Measurements from ENCODE around the gene CRIM1. TPM values are rescaled to one million over a fixed set of nuclear protein-coding genes. Genes with fewer than 3 reads are reported as not detected.

Gene CRIM1
- total RNA-seq, 1 donor from 2014 or later: 158 TPM

GRCh38 chr2:36449943-36450392 is 94.4 kb downstream of the CRIM1 start:
- Histone ChIP-seq H3K4me1 (peaks cover 10% of the 10 kb centered on the region), H3K4me3 (no peak overlapping the region), H3K27me3 (no peaks in the 10 kb centered on the region), H3K9me3 (no peaks in the 10 kb centered on the region), H3K27ac (no peak overlapping the region), H3K36me3 (peaks cover 39% of the 10 kb centered on the region)
- no peak for TF ChIP-seq CTCF (IDR thresholded peaks at IDR 0.05)
- ATAC-seq: no peak
- no peak for DNase-seq
- intact Hi-C loops (cut with DNase I): loop anchor here (5.0 kb wide), 1 partner anchor 93 kb away; the partner anchor contains the start of gene CRIM1

GRCh38 chr2:36450466-36451196 is 95.1 kb downstream of the CRIM1 start:
- no peak for TF ChIP-seq CTCF (IDR thresholded peaks at IDR 0.05)
- Histone ChIP-seq H3K27ac (peak overlapping the region; percentile 20), H3K4me3 (no peak overlapping the region), H3K9me3 (no peaks in the 10 kb centered on the region), H3K36me3 (peaks cover 33% of the 10 kb centered on the region), H3K4me1 (peaks cover 16% of the 10 kb centered on the region), H3K27me3 (no peaks in the 10 kb centered on the region)
- intact Hi-C loops (cut with DNase I): loop anchor here (5.0 kb wide), 1 partner anchor 93 kb away; the partner anchor contains the start of gene CRIM1
- ATAC-seq (no peak), DNase-seq (no peak)

GRCh38 chr2:36451512-36451911 is 95.9 kb downstream of the CRIM1 start:
- H3K4me1 ChIP-seq: peaks cover 25% of the 10 kb centered on the region
- no peaks in the 10 kb centered on the region for H3K27me3 ChIP-seq
- intact Hi-C loops (cut with DNase I): loop anchor here (5.0 kb wide), 1 partner anchor 94 kb away; the partner anchor contains the start of gene CRIM1
- no peak overlapping the region for H3K4me3 ChIP-seq
- peaks cover 31% of the 10 kb centered on the region for H3K36me3 ChIP-seq
- H3K9me3 ChIP-seq: no peaks in the 10 kb centered on the region
- ATAC-seq (peak; percentile 31), DNase-seq (no peak)
- H3K27ac ChIP-seq: peak overlapping the region; percentile 20
- TF ChIP-seq CTCF (IDR thresholded peaks at IDR 0.05): no peak

- intact Hi-C loops (cut with DNase I): loop anchor here (5.0 kb wide), 1 partner anchor 95 kb away; the partner anchor contains the start of gene CRIM1
- ATAC-seq: no peak
- no peak overlapping the region for H3K27ac ChIP-seq
- peaks cover 32% of the 10 kb centered on the region for H3K4me1 ChIP-seq
- no peak for DNase-seq
- no peaks in the 10 kb centered on the region for H3K27me3 ChIP-seq
- TF ChIP-seq CTCF (IDR thresholded peaks at IDR 0.05): no peak
- H3K9me3 ChIP-seq: no peaks in the 10 kb centered on the region
- H3K36me3 ChIP-seq: peaks cover 25% of the 10 kb centered on the region
- no peak overlapping the region for H3K4me3 ChIP-seq
Observed at GRCh38 chr2:36452260-36452659, 96.7 kb downstream of the CRIM1 start.

DNA sequence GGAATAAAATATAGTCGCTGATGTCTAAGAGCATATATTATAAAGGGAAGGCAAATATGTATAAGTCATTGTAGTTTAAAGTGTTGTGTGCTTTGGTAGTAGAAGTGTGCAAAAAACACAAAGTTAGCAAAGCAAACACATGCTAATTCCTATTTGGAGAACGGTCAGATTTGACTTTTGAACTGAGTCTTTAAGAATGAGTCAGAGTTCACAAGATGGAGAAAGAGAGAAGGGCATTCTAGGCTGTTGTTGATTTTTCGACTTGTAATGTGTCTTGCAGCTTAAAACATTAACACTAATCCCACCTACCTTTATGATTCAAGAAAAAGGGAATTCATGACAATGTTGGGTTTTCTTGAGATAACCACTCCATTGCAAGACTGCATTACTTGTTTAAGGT is 98.1 kb downstream of the CRIM1 start:
- Histone ChIP-seq H3K36me3 (peaks cover 29% of the 10 kb centered on the region), H3K27me3 (no peaks in the 10 kb centered on the region), H3K9me3 (no peaks in the 10 kb centered on the region), H3K4me3 (no peak overlapping the region), H3K4me1 (peaks cover 33% of the 10 kb centered on the region), H3K27ac (no peak overlapping the region)
- DNase-seq (no peak), ATAC-seq (no peak)
- no peak for TF ChIP-seq CTCF (IDR thresholded peaks at IDR 0.05)
- intact Hi-C loops (cut with DNase I): loop anchor here (5.0 kb wide), 1 partner anchor 96 kb away; the partner anchor contains the start of gene CRIM1
